SJCRH30 (cell line): ENCODE measurements around the gene GRAMD1B. TPM values are rescaled to one million over a fixed set of nuclear protein-coding genes. Genes with fewer than 3 reads are reported as not detected.

ENCODE experiments used
- DNase-seq, 2 experiments: peaks; one replicate each; pipeline ENCODE4 v3.0.0-alpha.2; 2015 to 2020
- H3K27ac ChIP-seq: fragments of 250-450 bp; sonication (Bioruptor Pico); 2 replicates; pipeline ENCODE4 v1.5.1; 2020; ENCODE audit warnings: mild to moderate bottlenecking, moderate library complexity
- H3K27me3 ChIP-seq: fragments of 250-450 bp; sonication (Bioruptor Pico); 2 replicates; pipeline ENCODE4 v1.5.1; 2020; ENCODE audit warnings: mild to moderate bottlenecking, moderate library complexity
- H3K36me3 ChIP-seq: fragments of 250-450 bp; sonication (Bioruptor Pico); 2 replicates; pipeline ENCODE4 v1.5.1; 2020; ENCODE audit warnings: mild to moderate bottlenecking, moderate library complexity
- H3K4me1 ChIP-seq: fragments of 250-450 bp; sonication (Bioruptor Pico); 2 replicates; pipeline ENCODE4 v1.5.1; 2020; ENCODE audit warnings: mild to moderate bottlenecking, moderate library complexity
- H3K4me3 ChIP-seq: fragments of 250-450 bp; sonication (Bioruptor Pico); 2 replicates; pipeline ENCODE4 v1.5.1; 2020; ENCODE audit warnings: mild to moderate bottlenecking, moderate library complexity
- H3K9me3 ChIP-seq: fragments of 250-450 bp; sonication (Bioruptor Pico); replicated peaks from 2 replicates; pipeline ENCODE4 v1.5.1; 2020; ENCODE audit warnings: mild to moderate bottlenecking, moderate library complexity
- total RNA-seq: library from RNA; depleted of rRNA; stranded (reverse); fragments of >200 nt; shearing (Covaris generic); gene quantifications from 2 replicates; pipeline ENCODE4 v1.2.3, GENCODE V29; 2014

Gene GRAMD1B
- total RNA-seq, 1 experiment from 2014 or later, result 22.9 TPM

- no peak for DNase-seq
These were observed 23.5 kb upstream of the GRAMD1B start for GRCh38 chr11:123406441-123407129.

GRCh38 chr11:123407130-123407995 is 22.7 kb upstream of the GRAMD1B start:
- H3K4me3 ChIP-seq, result no peak overlapping the region
- H3K27ac ChIP-seq, result no peak overlapping the region
- no peaks in the 10 kb centered on the region for H3K27me3 ChIP-seq
- H3K4me1 ChIP-seq, result no peaks in the 10 kb centered on the region
- H3K9me3 ChIP-seq, result no peaks in the 10 kb centered on the region
- no peaks in the 10 kb centered on the region for H3K36me3 ChIP-seq
- peak; percentile 57 to 78 for DNase-seq

More at GRCh38 chr11:123406441-123407129, 23.5 kb upstream of the GRAMD1B start:
- H3K27me3 ChIP-seq, result no peaks in the 10 kb centered on the region
- no peak overlapping the region for H3K4me3 ChIP-seq
- H3K36me3 ChIP-seq, result no peaks in the 10 kb centered on the region
- H3K9me3 ChIP-seq, result no peaks in the 10 kb centered on the region
- no peak overlapping the region for H3K27ac ChIP-seq
- H3K4me1 ChIP-seq, result no peaks in the 10 kb centered on the region

- Histone ChIP-seq H3K9me3 (no peaks in the 10 kb centered on the region), H3K27ac (no peak overlapping the region), H3K4me1 (no peaks in the 10 kb centered on the region), H3K4me3 (no peak overlapping the region), H3K36me3 (no peaks in the 10 kb centered on the region), H3K27me3 (no peaks in the 10 kb centered on the region)
- DNase-seq, result no peak
These were observed 22.0 kb upstream of the GRAMD1B start for GRCh38 chr11:123407996-123408597.

GRCh38 chr11:123408619-123409455 is 21.2 kb upstream of the GRAMD1B start:
- H3K36me3 ChIP-seq, result no peaks in the 10 kb centered on the region
- H3K4me1 ChIP-seq, result no peaks in the 10 kb centered on the region
- DNase-seq, result no peak
- H3K9me3 ChIP-seq, result no peaks in the 10 kb centered on the region
- no peaks in the 10 kb centered on the region for H3K27me3 ChIP-seq
- H3K4me3 ChIP-seq, result no peak overlapping the region
- H3K27ac ChIP-seq, result no peak overlapping the region

GRCh38 chr11:123409456-123410217 is 20.4 kb upstream of the GRAMD1B start:
- Histone ChIP-seq H3K4me3 (no peak overlapping the region), H3K36me3 (no peaks in the 10 kb centered on the region), H3K27me3 (no peaks in the 10 kb centered on the region), H3K27ac (no peak overlapping the region), H3K9me3 (no peaks in the 10 kb centered on the region), H3K4me1 (no peaks in the 10 kb centered on the region)
- no peak for DNase-seq

GRCh38 chr11:123410218-123410549 is 19.9 kb upstream of the GRAMD1B start:
- H3K9me3 ChIP-seq, result no peaks in the 10 kb centered on the region
- no peak overlapping the region for H3K27ac ChIP-seq
- H3K36me3 ChIP-seq, result no peaks in the 10 kb centered on the region

GRCh38 chr11:123413636-123414035 is 16.4 kb upstream of the GRAMD1B start:
- Histone ChIP-seq H3K9me3 (no peaks in the 10 kb centered on the region), H3K27me3 (no peaks in the 10 kb centered on the region), H3K4me1 (no peaks in the 10 kb centered on the region), H3K36me3 (no peaks in the 10 kb centered on the region), H3K27ac (no peak overlapping the region), H3K4me3 (no peak overlapping the region)
- no peak for DNase-seq

More at GRCh38 chr11:123410218-123410549, 19.9 kb upstream of the GRAMD1B start:
- Histone ChIP-seq H3K4me3 (no peak overlapping the region), H3K27me3 (no peaks in the 10 kb centered on the region), H3K4me1 (no peaks in the 10 kb centered on the region)
- no peak for DNase-seq

- H3K27ac ChIP-seq, result no peak overlapping the region
- no peak for DNase-seq
- H3K27me3 ChIP-seq, result no peaks in the 10 kb centered on the region
- no peaks in the 10 kb centered on the region for H3K9me3 ChIP-seq
- H3K4me1 ChIP-seq, result no peaks in the 10 kb centered on the region
- no peaks in the 10 kb centered on the region for H3K36me3 ChIP-seq
- no peak overlapping the region for H3K4me3 ChIP-seq
These were observed 13.5 kb upstream of the GRAMD1B start for GRCh38 chr11:123416566-123416965.

GRCh38 chr11:123418351-123419114 is 11.5 kb upstream of the GRAMD1B start:
- no peak overlapping the region for H3K27ac ChIP-seq
- no peak overlapping the region for H3K4me3 ChIP-seq
- H3K4me1 ChIP-seq, result no peaks in the 10 kb centered on the region
- no peaks in the 10 kb centered on the region for H3K27me3 ChIP-seq
- H3K36me3 ChIP-seq, result no peaks in the 10 kb centered on the region
- H3K9me3 ChIP-seq, result no peaks in the 10 kb centered on the region
- no peak for DNase-seq

- no peak overlapping the region for H3K27ac ChIP-seq
- H3K27me3 ChIP-seq, result no peaks in the 10 kb centered on the region
- no peaks in the 10 kb centered on the region for H3K9me3 ChIP-seq
- no peak for DNase-seq
- no peaks in the 10 kb centered on the region for H3K4me1 ChIP-seq
- H3K36me3 ChIP-seq, result no peaks in the 10 kb centered on the region
- H3K4me3 ChIP-seq, result no peak overlapping the region
These were observed 10.2 kb upstream of the GRAMD1B start for GRCh38 chr11:123419731-123420452.

- no peak for DNase-seq
- no peaks in the 10 kb centered on the region for H3K9me3 ChIP-seq
- H3K27me3 ChIP-seq, result no peaks in the 10 kb centered on the region
- H3K36me3 ChIP-seq, result no peaks in the 10 kb centered on the region
- no peak overlapping the region for H3K27ac ChIP-seq
- no peak overlapping the region for H3K4me3 ChIP-seq
- peaks cover 5% of the 10 kb centered on the region for H3K4me1 ChIP-seq
These were observed 8.5 kb upstream of the GRAMD1B start for GRCh38 chr11:123421589-123421988.

- H3K27me3 ChIP-seq, result no peaks in the 10 kb centered on the region
- no peaks in the 10 kb centered on the region for H3K36me3 ChIP-seq
- peaks cover 18% of the 10 kb centered on the region for H3K4me1 ChIP-seq
- H3K4me3 ChIP-seq, result no peak overlapping the region
- H3K9me3 ChIP-seq, result no peaks in the 10 kb centered on the region
- DNase-seq, result no peak
- H3K27ac ChIP-seq, result no peak overlapping the region
These were observed 4.7 kb upstream of the GRAMD1B start for GRCh38 chr11:123425367-123425766.

- no peaks in the 10 kb centered on the region for H3K9me3 ChIP-seq
- H3K27ac ChIP-seq, result no peak overlapping the region
- H3K36me3 ChIP-seq, result no peaks in the 10 kb centered on the region
These were observed 3.3 kb upstream of the GRAMD1B start for GRCh38 chr11:123426789-123427188.

More at GRCh38 chr11:123426789-123427188, 3.3 kb upstream of the GRAMD1B start:
- peak in 1 of 2 experiments; percentile 39 for DNase-seq
- Histone ChIP-seq H3K4me1 (peaks cover 18% of the 10 kb centered on the region), H3K27me3 (no peaks in the 10 kb centered on the region), H3K4me3 (no peak overlapping the region)
